Gastrocnemius medialis (tissue), 4 donors: ENCODE results near the gene CCR9. TPM values are rescaled to one million over a fixed set of nuclear protein-coding genes. Genes with fewer than 3 reads are reported as not detected.

Source experiments
- ATAC-seq, 2 donors: fragments of 150-250 bp; one replicate each; pipeline ENCODE4 v1.9.1; 2016
- DNase-seq, 2 donors: peaks; one replicate each; pipeline ENCODE4 v3.0.0-alpha.2; 2019
- H3K27ac ChIP-seq, 4 donors: fragments of 200-600 bp; sonication (generic); 1 replicate in 1 of 4; 2 replicates in 3 of 4; pipeline ENCODE4 v1.5.1; 2016 to 2018; ENCODE audit warnings: mild to moderate bottlenecking in 2 of 4, moderate library complexity in 1 of 4
- H3K27me3 ChIP-seq, 3 donors: fragments of 200-600 bp; sonication (generic) in 2 of 3; 1 replicate in 1 of 3; 2 replicates in 2 of 3; pipeline versions ENCODE4 v1.5.1 to v1.6.0; 2016 to 2019; ENCODE audit warnings: mild to moderate bottlenecking in 1 of 3, moderate library complexity in 1 of 3
- H3K36me3 ChIP-seq, 2 donors: fragments of 200-600 bp; sonication (generic) in 1 of 2; one replicate each; pipeline ENCODE4 v1.5.1; 2017 to 2018
- H3K4me1 ChIP-seq, 2 donors: fragments of 200-600 bp; sonication (generic) in 1 of 2; one replicate each; pipeline ENCODE4 v1.5.1; 2016 to 2017; ENCODE audit warnings: mild to moderate bottlenecking in 2 of 2
- H3K4me3 ChIP-seq, 4 donors: fragments of 200-600 bp; sonication (generic) in 3 of 4; 1 replicate in 1 of 4; 2 replicates in 3 of 4; pipeline ENCODE4 v1.5.1; 2016 to 2019; ENCODE audit warnings: mild to moderate bottlenecking in 2 of 4
- H3K9me3 ChIP-seq, 3 donors: fragments of 200-600 bp; sonication (generic) in 2 of 3; 1 replicate in 1 of 3; 2 replicates in 2 of 3; pipeline ENCODE4 v1.5.1; 2016 to 2019
- POLR2A ChIP-seq, 2 donors: fragments of 450-650 bp; IDR thresholded peaks; one replicate each; pipeline ENCODE4 v1.6.1; 2017; ENCODE audit warnings: antibody characterized with exemption in 2 of 2, mild to moderate bottlenecking in 2 of 2, moderate library complexity in 2 of 2
- in situ Hi-C, 4 donors: fragments of 200-750 bp; cut with MboI; loops; one replicate each; pipeline versions ENCODE4 v1.15.0 to v1.8.0; 2017; ENCODE audit warnings: low sequenced_read_pairs in 4 of 4
- intact Hi-C: fragments of 100-400 bp; cut with DNase I; formaldehyde crosslinking; loops from one replicate; pipeline ENCODE4 v1.15.1; 2023; ENCODE audit warnings: low total_unique reads
- total RNA-seq, 4 donors: library from RNA; depleted of rRNA; stranded (reverse); fragments of >200 nt; gene quantifications; one replicate each; pipeline versions ENCODE4 v1.1.0 to v1.2.3, GENCODE V29; 2016
- TF ChIP-seq, protein P1 (sequence below), 5 experiments: fragments of 450-650 bp in 3 of 5; fragments of 200-600 bp in 2 of 5; sonication (generic) in 2 of 5; IDR thresholded peaks in 4 of 5; conservative IDR thresholded peaks in 1 of 5; 1 replicate in 4 of 5; 2 replicates in 1 of 5; pipeline ENCODE4 v1.5.1; 2016 to 2019; ENCODE audit warnings: antibody characterized with exemption in 5 of 5, mild to moderate bottlenecking in 3 of 5, moderate library complexity in 3 of 5

Gene CCR9
- total RNA-seq, 4 donors from 2014 or later = 0.09 to 0.13 TPM; not detected in 2

DNA sequence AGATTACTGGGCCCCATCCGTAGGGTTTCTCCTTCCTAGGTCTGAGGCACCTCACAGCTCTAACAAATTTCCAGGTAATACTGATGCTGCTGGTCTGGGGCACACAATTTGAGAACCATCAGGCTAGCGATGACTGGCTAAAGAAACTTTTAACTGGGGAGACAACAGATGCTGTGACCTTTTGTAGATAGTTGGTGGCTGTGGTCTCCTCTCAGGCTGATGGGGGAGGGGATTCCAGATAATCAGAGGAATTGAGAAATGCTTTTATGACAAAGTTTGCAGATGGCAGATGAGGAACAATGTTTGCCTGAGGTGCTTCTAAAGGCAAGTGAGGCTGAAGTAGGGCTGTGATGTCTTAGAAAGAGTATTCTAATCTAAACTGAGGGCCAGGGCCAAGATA lies 13.8 kb upstream of the CCR9 start:
- no peak for ATAC-seq
- in situ Hi-C loops = no loop called here
- no peaks in the 10 kb centered on the region for H3K9me3 ChIP-seq

DNA sequence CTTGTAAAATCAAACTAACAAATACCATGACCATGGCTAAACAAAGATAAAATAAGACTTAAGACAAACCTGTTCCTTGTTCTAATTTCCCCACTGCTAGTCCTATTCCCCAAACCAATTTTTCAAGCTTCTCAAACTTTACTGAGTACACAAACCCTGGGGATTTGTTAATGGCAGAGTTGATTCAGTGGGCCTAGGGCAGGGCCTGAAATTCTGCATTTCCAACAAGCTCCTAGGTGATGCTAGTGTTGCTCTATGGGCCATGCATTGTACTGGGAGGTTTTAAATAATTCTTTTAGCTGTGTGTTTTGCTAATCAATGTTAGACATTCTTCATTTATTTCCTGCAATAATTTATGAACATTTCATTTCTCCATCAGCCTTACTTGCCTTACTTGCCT lies 13.3 kb upstream of the CCR9 start:
- TF ChIP-seq POLR2A (IDR thresholded peaks at IDR 0.05) = no peak
- TF ChIP-seq, protein P1, sequence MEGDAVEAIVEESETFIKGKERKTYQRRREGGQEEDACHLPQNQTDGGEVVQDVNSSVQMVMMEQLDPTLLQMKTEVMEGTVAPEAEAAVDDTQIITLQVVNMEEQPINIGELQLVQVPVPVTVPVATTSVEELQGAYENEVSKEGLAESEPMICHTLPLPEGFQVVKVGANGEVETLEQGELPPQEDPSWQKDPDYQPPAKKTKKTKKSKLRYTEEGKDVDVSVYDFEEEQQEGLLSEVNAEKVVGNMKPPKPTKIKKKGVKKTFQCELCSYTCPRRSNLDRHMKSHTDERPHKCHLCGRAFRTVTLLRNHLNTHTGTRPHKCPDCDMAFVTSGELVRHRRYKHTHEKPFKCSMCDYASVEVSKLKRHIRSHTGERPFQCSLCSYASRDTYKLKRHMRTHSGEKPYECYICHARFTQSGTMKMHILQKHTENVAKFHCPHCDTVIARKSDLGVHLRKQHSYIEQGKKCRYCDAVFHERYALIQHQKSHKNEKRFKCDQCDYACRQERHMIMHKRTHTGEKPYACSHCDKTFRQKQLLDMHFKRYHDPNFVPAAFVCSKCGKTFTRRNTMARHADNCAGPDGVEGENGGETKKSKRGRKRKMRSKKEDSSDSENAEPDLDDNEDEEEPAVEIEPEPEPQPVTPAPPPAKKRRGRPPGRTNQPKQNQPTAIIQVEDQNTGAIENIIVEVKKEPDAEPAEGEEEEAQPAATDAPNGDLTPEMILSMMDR (IDR thresholded peaks at IDR 0.05 in 4 of 5, conservative IDR thresholded peaks at IDR 0.05 in 1 of 5) = no peak
- ATAC-seq (no peak), DNase-seq (no peak)
- Histone ChIP-seq H3K4me3 (no peak overlapping the region), H3K27me3 (no peaks in the 10 kb centered on the region), H3K4me1 (no peaks in the 10 kb centered on the region), H3K9me3 (no peaks in the 10 kb centered on the region), H3K27ac (no peak overlapping the region), H3K36me3 (no peaks in the 10 kb centered on the region)
- intact Hi-C loops (no loop called here), in situ Hi-C loops (no loop called here)

More for the DNA sequence above, 13.8 kb upstream of the CCR9 start:
- no peak for DNase-seq
- intact Hi-C loops = no loop called here
- Histone ChIP-seq H3K4me3 (no peak overlapping the region), H3K36me3 (no peaks in the 10 kb centered on the region), H3K27me3 (no peaks in the 10 kb centered on the region), H3K27ac (no peak overlapping the region), H3K4me1 (no peaks in the 10 kb centered on the region)
- no peak for TF ChIP-seq POLR2A (IDR thresholded peaks at IDR 0.05)
- TF ChIP-seq, protein P1 (IDR thresholded peaks at IDR 0.05 in 4 of 5, conservative IDR thresholded peaks at IDR 0.05 in 1 of 5) = no peak

DNA sequence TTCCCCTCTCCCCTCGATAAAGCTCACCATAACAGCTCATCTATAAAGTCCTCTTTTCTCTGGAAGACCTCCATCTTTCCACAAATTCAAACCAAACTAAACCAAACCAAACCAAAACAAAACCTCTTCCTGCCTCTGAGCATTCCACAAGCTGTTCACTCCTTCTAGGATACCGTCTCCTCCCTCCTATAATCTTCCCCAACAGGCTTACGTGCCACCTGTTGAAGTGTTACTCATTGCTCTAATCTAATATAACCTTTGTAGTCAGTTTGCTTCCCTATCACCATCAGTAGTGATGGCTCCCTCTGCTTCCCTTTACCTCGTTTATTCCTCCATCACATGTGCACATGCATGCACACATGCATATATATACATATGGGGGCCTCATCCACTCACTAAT lies 12.7 kb upstream of the CCR9 start:
- intact Hi-C loops (no loop called here), in situ Hi-C loops (no loop called here)
- no peak for TF ChIP-seq POLR2A (IDR thresholded peaks at IDR 0.05)
- TF ChIP-seq, protein P1 (IDR thresholded peaks at IDR 0.05 in 4 of 5, conservative IDR thresholded peaks at IDR 0.05 in 1 of 5) = no peak
- H3K9me3 ChIP-seq = no peaks in the 10 kb centered on the region
- no peaks in the 10 kb centered on the region for H3K27me3 ChIP-seq
- H3K27ac ChIP-seq = no peak overlapping the region
- ATAC-seq = no peak
- H3K4me3 ChIP-seq = no peak overlapping the region
- no peak for DNase-seq
- H3K4me1 ChIP-seq = no peaks in the 10 kb centered on the region
- H3K36me3 ChIP-seq = no peaks in the 10 kb centered on the region

DNA sequence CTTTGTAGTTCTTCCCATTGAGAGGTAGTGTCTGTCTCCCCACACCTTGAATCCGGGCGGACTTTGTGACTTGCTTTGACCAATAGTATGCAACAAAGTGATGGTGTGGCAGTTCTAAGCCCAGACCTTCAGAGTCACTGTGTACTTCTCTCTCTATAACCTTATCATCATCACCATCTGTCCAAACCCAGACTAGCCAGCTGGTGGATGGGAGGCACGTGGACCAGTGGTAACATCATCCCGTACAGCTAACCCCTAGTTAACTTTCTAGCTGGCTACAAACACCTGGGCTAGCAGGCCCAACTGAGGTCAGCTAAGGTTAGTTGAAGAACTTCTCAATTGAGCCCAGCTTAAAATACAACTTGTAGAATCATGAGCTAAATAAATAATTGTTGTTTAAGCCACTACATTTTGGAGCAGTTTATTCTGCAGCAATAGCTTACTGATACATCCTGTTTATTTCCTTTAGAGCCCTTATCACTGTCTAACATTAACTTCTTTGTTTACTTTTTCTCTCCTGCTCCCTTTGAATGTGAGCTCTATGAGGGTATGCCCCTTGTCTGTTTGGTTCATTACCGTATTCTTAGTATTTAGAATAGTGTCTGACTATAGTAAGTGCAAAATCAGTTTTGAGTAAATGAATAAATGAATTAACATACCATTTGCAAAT lies 11.5 kb upstream of the CCR9 start:
- Histone ChIP-seq H3K4me3 (no peak overlapping the region), H3K36me3 (no peaks in the 10 kb centered on the region), H3K9me3 (no peaks in the 10 kb centered on the region), H3K4me1 (no peaks in the 10 kb centered on the region), H3K27ac (no peak overlapping the region), H3K27me3 (no peaks in the 10 kb centered on the region)
- in situ Hi-C loops (no loop called here), intact Hi-C loops (no loop called here)
- TF ChIP-seq POLR2A (IDR thresholded peaks at IDR 0.05) = no peak
- TF ChIP-seq, protein P1 (IDR thresholded peaks at IDR 0.05 in 4 of 5, conservative IDR thresholded peaks at IDR 0.05 in 1 of 5) = no peak
- DNase-seq (no peak), ATAC-seq (peak in 1 of 2 donors; percentile 27)

DNA sequence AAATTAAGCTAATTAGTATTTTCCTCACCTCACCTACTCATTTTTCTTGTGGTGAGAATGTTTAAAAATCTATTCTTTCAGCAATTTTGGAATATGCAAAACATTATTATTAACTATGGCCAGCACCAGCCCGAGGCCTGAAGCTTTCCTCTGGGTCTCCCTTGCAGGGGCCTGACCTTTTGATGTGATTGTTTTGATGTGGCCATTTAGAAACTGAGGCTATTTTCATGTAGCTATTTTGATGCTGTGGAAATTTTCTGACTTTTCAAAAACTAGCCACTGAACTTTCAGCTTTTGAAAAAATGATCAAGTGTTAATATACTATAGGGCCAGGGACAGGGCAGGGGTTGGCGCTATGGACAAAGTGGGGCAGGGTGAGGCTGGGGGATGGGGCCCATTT lies 8.2 kb upstream of the CCR9 start:
- in situ Hi-C loops = no loop called here

More for the DNA sequence above, 8.2 kb upstream of the CCR9 start:
- H3K36me3 ChIP-seq = no peaks in the 10 kb centered on the region
- no peaks in the 10 kb centered on the region for H3K4me1 ChIP-seq
- no peak for ATAC-seq
- H3K27me3 ChIP-seq = no peaks in the 10 kb centered on the region
- H3K9me3 ChIP-seq = no peaks in the 10 kb centered on the region
- H3K4me3 ChIP-seq = no peak overlapping the region
- DNase-seq = no peak
- intact Hi-C loops = no loop called here
- H3K27ac ChIP-seq = no peak overlapping the region
- TF ChIP-seq, protein P1 (IDR thresholded peaks at IDR 0.05 in 4 of 5, conservative IDR thresholded peaks at IDR 0.05 in 1 of 5) = no peak
- no peak for TF ChIP-seq POLR2A (IDR thresholded peaks at IDR 0.05)
